IPS-15b (cell line): ENCODE results near the gene NAV2.

Experiments used
- H3K27me3 ChIP-seq: one replicate; pipeline ENCODE4 v1.6.1; 2013; ENCODE audit warnings: low read length; ENCODE audit not compliant: control insufficient read depth, insufficient read depth
- H3K36me3 ChIP-seq: one replicate; pipeline ENCODE4 v1.6.1; 2013; ENCODE audit warnings: low read length; ENCODE audit not compliant: control insufficient read depth, insufficient read depth
- H3K4me1 ChIP-seq: one replicate; pipeline ENCODE4 v1.6.1; 2013; ENCODE audit warnings: mild to moderate bottlenecking, low read length; ENCODE audit not compliant: control insufficient read depth, insufficient read depth
- H3K4me3 ChIP-seq: one replicate; pipeline ENCODE4 v1.5.1; 2013; ENCODE audit warnings: low read depth, low read length
- H3K9ac ChIP-seq: one replicate; pipeline ENCODE4 v1.6.1; 2013; ENCODE audit warnings: low read depth, mild to moderate bottlenecking, low read length
- H3K9me3 ChIP-seq: one replicate; pipeline ENCODE4 v1.6.1; 2013; ENCODE audit warnings: mild to moderate bottlenecking, low read length; ENCODE audit not compliant: control insufficient read depth, insufficient read depth

The NAV2 gene

DNA sequence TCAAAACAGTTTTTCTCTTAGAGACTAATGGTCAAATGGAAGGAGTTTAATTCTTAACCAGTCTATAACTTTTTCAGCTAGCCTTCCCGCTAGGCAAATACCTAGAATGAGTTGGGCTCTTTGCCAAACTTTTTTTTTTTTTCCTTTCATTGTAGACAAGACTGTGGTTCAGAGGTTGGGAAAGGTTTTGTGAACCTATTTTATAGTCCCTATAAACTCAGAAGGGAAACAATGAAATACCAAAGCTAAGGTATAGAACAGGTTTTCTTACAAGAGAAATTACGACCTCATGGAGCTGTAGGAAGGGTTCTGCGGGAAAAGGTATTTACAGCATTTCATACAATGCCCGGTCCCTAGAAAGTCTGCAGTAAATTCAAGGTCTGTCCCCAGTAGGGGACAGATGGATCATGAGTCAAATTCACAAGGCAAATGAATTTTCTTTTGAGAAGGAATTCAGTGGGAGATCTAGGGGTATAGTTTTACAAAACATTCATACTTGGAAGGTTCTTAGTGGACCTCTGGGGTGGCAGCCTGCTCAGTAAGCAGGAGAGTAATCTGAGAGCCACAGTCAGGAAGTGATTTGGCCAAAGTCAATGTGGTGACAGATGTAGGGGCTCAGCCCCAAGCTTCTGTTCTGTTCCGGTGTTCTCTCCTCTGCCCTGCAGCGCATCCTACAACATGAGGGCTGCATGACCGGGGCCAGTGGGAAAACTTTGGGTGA, 300.9 kb downstream of the NAV2 start:
- Histone ChIP-seq H3K4me3 (no peak overlapping the region), H3K9me3 (no peaks in the 10 kb centered on the region), H3K9ac (no peak overlapping the region), H3K36me3 (no peaks in the 10 kb centered on the region), H3K27me3 (no peaks in the 10 kb centered on the region), H3K4me1 (peaks cover 3% of the 10 kb centered on the region)

DNA sequence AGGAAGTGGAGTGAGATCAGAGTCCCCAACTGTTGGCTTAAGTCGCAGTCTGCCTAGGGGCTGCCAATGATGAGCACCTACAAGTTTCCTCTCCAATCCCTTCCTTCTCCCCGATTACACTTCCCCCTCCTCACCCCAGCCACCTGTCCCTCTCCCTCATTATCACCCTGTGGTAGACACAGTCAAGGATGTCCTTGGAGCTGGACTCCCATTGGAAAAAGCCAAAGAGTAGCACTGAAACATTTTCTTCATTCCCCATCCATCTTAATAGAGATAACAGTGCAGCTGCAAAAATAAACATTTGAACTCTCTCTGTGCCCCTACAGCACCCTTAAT, 301.4 kb downstream of the NAV2 start:
- Histone ChIP-seq H3K4me3 (no peak overlapping the region), H3K36me3 (no peaks in the 10 kb centered on the region), H3K9me3 (no peaks in the 10 kb centered on the region), H3K27me3 (no peaks in the 10 kb centered on the region), H3K4me1 (peaks cover 3% of the 10 kb centered on the region), H3K9ac (no peak overlapping the region)

DNA sequence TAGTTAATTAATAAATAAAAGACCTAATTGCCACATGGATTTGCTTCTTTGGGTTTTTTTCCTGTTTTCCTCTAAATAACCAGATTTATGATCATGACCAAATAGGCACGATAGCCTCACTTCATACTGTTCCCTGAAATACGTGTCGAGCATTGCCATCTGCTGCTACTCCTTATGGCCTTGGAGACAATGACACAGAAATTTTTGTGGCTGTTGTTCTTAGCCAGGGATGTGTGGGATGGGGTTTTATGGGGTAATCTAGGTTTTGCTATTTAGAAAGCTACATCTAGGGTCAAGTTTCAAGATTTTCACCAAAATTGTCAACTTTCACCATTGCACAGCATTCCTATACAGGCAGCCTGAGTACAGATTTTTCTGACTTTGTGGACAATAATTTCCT, 302.5 kb downstream of the NAV2 start:
- no peaks in the 10 kb centered on the region for H3K9me3 ChIP-seq
- no peaks in the 10 kb centered on the region for H3K36me3 ChIP-seq
- peaks cover 3% of the 10 kb centered on the region for H3K4me1 ChIP-seq
- no peak overlapping the region for H3K4me3 ChIP-seq
- H3K27me3 ChIP-seq, result no peaks in the 10 kb centered on the region
- H3K9ac ChIP-seq, result no peak overlapping the region

DNA sequence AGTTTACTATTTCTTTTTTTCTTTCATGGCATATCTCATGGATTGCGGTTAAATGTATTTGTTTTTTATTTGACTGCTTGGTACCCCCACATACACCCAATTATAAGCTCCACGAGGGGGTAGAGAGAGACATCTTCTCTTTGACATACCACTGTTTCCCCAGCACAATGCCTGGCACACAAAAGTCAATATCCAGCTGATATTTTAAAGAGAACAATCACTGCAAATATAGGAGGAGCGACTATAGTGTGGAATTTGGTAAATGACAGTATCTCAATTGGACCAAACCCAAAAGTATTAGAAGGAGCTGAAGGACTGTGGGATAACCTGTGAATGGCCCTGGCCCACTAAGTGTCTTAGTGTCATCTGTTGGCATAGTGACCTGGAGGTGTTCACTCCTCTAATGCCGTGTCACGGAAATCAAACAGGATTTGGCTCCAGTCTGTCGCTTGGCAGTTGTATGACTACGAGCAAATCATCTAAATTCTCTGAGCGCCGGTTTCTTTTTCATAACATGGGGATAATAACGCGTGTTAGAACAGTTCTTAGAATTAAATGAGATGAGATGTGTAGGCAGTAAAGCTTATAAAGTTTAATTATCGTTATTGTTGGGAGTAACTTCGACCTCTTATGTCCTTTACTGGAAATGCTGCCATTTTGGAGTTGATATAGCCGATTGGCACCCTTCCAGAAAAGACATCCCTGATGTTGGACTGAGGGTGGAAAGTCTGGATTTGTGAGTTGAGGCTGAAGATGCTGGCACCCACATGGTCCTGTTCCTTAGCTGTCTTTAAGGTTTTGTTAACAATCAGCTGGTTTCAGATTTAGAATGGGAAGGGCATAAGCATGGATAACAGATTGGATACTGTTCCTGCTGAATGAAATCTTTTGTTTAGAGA, 303.1 kb downstream of the NAV2 start:
- no peaks in the 10 kb centered on the region for H3K27me3 ChIP-seq
- H3K36me3 ChIP-seq, result no peaks in the 10 kb centered on the region
- H3K4me1 ChIP-seq, result no peaks in the 10 kb centered on the region
- H3K4me3 ChIP-seq, result no peak overlapping the region
- H3K9ac ChIP-seq, result no peak overlapping the region
- H3K9me3 ChIP-seq, result no peaks in the 10 kb centered on the region

DNA sequence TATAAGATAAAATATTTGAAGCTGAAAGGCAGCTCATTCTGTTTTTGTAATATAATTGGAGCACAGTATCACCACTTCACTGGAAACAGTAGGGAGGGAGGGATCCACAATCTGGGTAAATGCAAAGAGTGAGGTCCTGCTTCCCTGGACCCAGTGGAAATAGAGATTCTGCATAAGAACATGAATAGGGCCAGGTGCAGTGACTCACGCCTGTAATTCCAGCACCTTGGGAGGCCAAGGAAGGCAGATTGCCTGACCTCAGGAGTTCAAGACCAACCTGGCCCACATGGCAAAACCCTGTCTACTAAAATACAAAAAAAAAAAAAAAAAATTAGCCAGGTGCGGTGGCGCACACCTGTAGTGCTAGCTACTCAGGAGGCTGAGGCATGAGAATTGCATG, 303.9 kb downstream of the NAV2 start:
- H3K36me3 ChIP-seq, result no peaks in the 10 kb centered on the region
- no peaks in the 10 kb centered on the region for H3K27me3 ChIP-seq
- H3K4me1 ChIP-seq, result peaks cover 7% of the 10 kb centered on the region
- no peaks in the 10 kb centered on the region for H3K9me3 ChIP-seq
- no peak overlapping the region for H3K9ac ChIP-seq
- no peak overlapping the region for H3K4me3 ChIP-seq

DNA sequence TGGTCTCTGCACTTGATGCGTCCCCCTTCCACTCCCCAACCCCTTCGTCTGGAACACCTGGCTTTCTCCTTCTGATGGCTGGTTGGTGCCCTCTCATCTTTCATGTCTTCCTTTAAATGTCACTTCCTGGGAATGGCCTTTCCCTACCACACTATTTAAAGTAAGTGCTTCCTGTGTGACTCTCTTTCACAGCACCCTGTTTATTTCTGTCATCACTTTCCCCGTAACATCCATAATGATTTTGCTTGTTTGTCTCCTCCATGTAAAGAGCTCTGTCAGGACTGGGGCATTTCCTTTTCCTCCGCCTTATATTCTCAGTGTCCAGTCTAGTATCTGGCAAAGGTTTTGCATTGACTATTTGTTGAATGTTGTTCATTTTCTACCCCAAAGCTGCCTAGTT, 304.7 kb downstream of the NAV2 start:
- Histone ChIP-seq H3K36me3 (no peaks in the 10 kb centered on the region), H3K4me3 (no peak overlapping the region), H3K9me3 (no peaks in the 10 kb centered on the region), H3K9ac (no peak overlapping the region), H3K4me1 (peaks cover 12% of the 10 kb centered on the region), H3K27me3 (no peaks in the 10 kb centered on the region)

DNA sequence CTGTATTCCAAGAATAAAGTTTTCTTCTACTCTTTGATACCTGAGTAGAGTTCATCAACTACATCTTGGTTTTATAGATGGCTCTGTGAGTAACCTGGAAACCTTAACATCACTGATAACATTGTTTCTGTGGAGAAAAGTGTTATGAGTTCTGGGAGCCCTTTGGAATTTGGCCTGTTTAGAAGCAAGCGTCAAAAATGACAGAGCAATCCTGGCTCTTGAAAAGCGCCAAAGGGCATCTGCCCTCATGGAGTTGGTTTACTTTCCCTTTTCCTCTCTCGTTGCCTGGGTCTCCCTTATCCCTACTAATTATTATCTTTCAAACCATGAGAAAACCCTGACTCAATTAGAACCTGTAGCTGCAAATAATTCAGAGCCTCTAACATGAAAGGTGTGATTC, 307.6 kb downstream of the NAV2 start:
- no peaks in the 10 kb centered on the region for H3K9me3 ChIP-seq
- no peaks in the 10 kb centered on the region for H3K36me3 ChIP-seq
- peaks cover 3% of the 10 kb centered on the region for H3K27me3 ChIP-seq
- H3K4me3 ChIP-seq, result no peak overlapping the region
- H3K4me1 ChIP-seq, result peaks cover 31% of the 10 kb centered on the region
- H3K9ac ChIP-seq, result no peak overlapping the region

DNA sequence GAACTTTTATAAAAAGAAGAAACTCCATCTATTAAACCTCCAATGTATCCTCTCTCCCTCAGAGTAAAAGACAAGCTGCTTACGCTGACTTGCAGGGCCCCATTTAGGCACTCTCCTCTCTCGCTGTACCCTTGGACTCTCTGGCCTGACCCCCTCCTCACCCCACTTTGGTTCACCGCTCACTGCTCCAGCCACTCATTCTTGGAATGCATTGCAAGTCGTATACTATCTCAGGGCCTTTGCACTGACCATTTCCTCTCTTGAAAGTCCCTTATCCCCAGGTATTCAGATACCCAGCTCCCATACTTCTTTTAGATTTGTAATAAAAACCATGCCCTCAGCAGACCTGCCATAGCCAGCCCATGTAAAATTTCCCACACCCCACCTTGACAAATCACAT, 308.1 kb downstream of the NAV2 start:
- no peaks in the 10 kb centered on the region for H3K9me3 ChIP-seq
- no peak overlapping the region for H3K9ac ChIP-seq
- peaks cover 35% of the 10 kb centered on the region for H3K4me1 ChIP-seq
- no peaks in the 10 kb centered on the region for H3K36me3 ChIP-seq
- peaks cover 3% of the 10 kb centered on the region for H3K27me3 ChIP-seq
- H3K4me3 ChIP-seq, result no peak overlapping the region

DNA sequence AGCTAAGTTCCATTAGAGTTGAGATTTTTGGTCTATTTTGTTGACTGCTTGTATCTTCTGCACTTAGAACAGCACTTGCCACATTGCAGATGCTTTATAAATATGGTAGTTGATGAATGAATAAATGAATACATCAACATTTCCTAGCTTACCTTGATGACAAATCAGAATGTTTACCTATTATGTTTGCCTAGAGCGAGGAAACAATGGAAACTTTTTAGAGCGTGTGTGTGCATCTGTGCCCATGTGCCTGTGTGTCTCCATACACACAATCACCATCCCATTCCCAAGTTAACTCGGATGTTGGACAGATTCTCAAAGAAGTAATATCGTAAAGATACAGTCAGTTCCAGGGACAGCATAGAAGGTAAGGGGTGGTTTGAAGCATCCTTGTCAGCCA, 308.6 kb downstream of the NAV2 start:
- H3K9me3 ChIP-seq, result no peaks in the 10 kb centered on the region
- H3K4me3 ChIP-seq, result no peak overlapping the region
- H3K4me1 ChIP-seq, result peaks cover 38% of the 10 kb centered on the region
- no peak overlapping the region for H3K9ac ChIP-seq
- peaks cover 3% of the 10 kb centered on the region for H3K27me3 ChIP-seq
- no peaks in the 10 kb centered on the region for H3K36me3 ChIP-seq

DNA sequence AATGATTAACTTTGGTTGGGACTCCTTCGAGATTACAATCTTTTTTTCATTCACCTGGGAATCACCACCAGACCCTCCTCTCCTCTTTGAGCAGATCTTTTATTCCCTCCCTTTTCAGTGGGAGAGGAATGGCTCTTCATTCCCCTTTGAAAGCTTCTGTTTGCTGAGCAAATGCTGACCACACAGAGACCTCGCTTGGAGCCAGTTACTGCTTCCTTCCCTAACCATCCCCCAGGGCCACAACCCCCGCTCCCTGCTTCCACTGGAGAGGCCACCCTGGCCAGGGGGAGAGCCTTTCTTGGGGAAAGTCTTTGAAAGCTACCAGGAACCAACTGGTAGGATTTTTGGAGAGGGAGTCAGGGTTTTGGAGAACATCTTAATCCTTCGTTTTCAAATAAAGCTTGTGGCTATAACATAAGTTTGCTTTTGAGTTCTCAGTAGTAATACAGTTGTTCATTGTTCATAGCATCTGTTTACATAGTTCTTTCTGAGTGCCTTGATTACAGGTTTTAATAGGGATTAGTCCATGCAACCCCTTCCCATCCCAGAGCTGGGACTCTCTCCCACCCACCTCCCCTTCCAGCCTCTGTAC, 309.2 kb downstream of the NAV2 start:
- H3K4me1 ChIP-seq, result peaks cover 41% of the 10 kb centered on the region
- peaks cover 3% of the 10 kb centered on the region for H3K27me3 ChIP-seq
- no peaks in the 10 kb centered on the region for H3K36me3 ChIP-seq
- no peak overlapping the region for H3K9ac ChIP-seq
- H3K9me3 ChIP-seq, result no peaks in the 10 kb centered on the region
- peak overlapping the region; percentile 42 for H3K4me3 ChIP-seq

DNA sequence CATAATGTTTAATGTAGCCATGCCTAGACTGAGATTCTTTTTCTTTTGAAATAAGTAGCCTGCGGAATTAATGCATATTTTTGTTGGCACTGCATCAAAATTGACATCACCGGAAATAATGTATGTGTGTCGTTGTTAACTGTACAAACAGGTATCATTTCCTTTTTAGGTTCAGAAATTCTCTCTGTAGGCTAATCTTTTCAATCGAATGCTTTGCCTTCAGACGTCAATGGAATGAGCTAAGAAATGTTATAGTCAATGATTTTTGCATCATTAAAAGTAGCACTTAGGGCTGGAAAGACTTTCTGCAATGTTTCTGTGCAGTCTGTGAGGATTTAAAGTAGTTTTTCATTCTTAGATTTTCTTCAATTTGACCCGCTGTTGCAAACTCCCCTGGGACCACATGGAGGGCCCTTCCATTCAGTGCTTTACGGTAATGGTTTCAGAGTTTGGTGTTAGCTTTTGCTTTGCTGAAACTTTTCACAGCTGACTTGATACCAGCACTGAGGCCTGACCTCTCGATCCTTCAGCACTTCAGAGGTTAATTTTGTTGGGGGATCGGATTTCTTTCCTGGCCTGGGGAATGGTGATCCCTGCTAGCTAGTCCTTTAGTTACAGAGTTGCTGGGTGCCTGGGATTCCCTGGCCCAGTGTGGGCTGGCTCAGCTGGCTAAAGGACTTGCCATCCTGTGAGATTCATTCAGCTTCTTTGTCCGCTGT, 309.9 kb downstream of the NAV2 start:
- H3K36me3 ChIP-seq, result no peaks in the 10 kb centered on the region
- H3K4me1 ChIP-seq, result peaks cover 41% of the 10 kb centered on the region
- peaks cover 3% of the 10 kb centered on the region for H3K27me3 ChIP-seq
- no peak overlapping the region for H3K9ac ChIP-seq
- no peaks in the 10 kb centered on the region for H3K9me3 ChIP-seq
- H3K4me3 ChIP-seq, result peak overlapping the region; percentile 42
